ENCODE results near the gene TPPP2. TPM values are rescaled to one million over a fixed set of nuclear protein-coding genes. Genes with fewer than 3 reads are reported as not detected.

Gene TPPP2
- polyA plus RNA-seq, 1 donor from 2014 or later: not detected

GRCh38 chr14:21018286-21018685 lies 11.7 kb upstream of the TPPP2 start:
- Histone ChIP-seq H3K27ac (ENCODE audit: low read length) (no peak overlapping the region), H3K27me3 (ENCODE audit: insufficient read depth, low read depth, low read length) (no peaks in the 10 kb centered on the region), H3K4me3 (ENCODE audit: low read length) (no peak overlapping the region), H3K9ac (ENCODE audit: low read length) (no peak overlapping the region), H4K20me1 (ENCODE audit: insufficient read depth) (no peaks in the 10 kb centered on the region), H3F3A (ENCODE audit: insufficient read depth, low read length, poor library complexity, severe bottlenecking) (no peaks in the 10 kb centered on the region), H2AFZ (ENCODE audit: low read depth, low read length) (no peak overlapping the region), H3K9me3 (ENCODE audit: low read length) (no peaks in the 10 kb centered on the region), H3K4me2 (ENCODE audit: low read length) (no peak overlapping the region), H3K79me2 (replicated peaks; ENCODE audit: insufficient read depth, low read length) (no peaks in the 10 kb centered on the region), H3K9me2 (ENCODE audit: insufficient read depth, low read length) (no peaks in the 10 kb centered on the region), H3K36me3 (ENCODE audit: insufficient read depth, low read length) (no peaks in the 10 kb centered on the region)
- TF ChIP-seq RAD21 (conservative IDR thresholded peaks at IDR 0.05): no peak
- TF ChIP-seq EP300 (conservative IDR thresholded peaks at IDR 0.05; ENCODE audit: poor library complexity, severe bottlenecking): no peak
- TF ChIP-seq REST (IDR thresholded peaks at IDR 0.05; ENCODE audit: borderline replicate concordance): no peak
- TF ChIP-seq CTCF (IDR thresholded peaks at IDR 0.05; ENCODE audit: poor library complexity, severe bottlenecking): no peak
- no peak for TF ChIP-seq POLR2AphosphoS5 (IDR thresholded peaks at IDR 0.05)
- TF ChIP-seq EZH2 (IDR thresholded peaks at IDR 0.05; ENCODE audit: borderline replicate concordance, insufficient read depth, low read length, poor library complexity, severe bottlenecking): no peak
- no peak for TF ChIP-seq MXI1 (conservative IDR thresholded peaks at IDR 0.05; ENCODE audit: poor library complexity, severe bottlenecking)
- TF ChIP-seq TAF1 (IDR thresholded peaks at IDR 0.05; ENCODE audit: low read depth): no peak
- TF ChIP-seq SMC3 (conservative IDR thresholded peaks at IDR 0.05; ENCODE audit: poor library complexity): no peak

- H3K36me3 ChIP-seq (ENCODE audit: insufficient read depth, low read length): no peaks in the 10 kb centered on the region
- no peak overlapping the region for H3K27ac ChIP-seq (ENCODE audit: low read length)
Observed at GRCh38 chr14:21018781-21019180, 11.2 kb upstream of the TPPP2 start.

More at GRCh38 chr14:21018781-21019180, 11.2 kb upstream of the TPPP2 start:
- Histone ChIP-seq H2AFZ (ENCODE audit: low read depth, low read length) (no peak overlapping the region), H3K9ac (ENCODE audit: low read length) (no peak overlapping the region), H3K9me3 (ENCODE audit: low read length) (no peaks in the 10 kb centered on the region), H3K79me2 (replicated peaks; ENCODE audit: insufficient read depth, low read length) (no peaks in the 10 kb centered on the region), H3K27me3 (ENCODE audit: insufficient read depth, low read depth, low read length) (peaks cover 5% of the 10 kb centered on the region), H3K4me3 (ENCODE audit: low read length) (no peak overlapping the region), H3K9me2 (ENCODE audit: insufficient read depth, low read length) (no peaks in the 10 kb centered on the region), H3K4me2 (ENCODE audit: low read length) (no peak overlapping the region), H3F3A (ENCODE audit: insufficient read depth, low read length, poor library complexity, severe bottlenecking) (no peaks in the 10 kb centered on the region), H4K20me1 (ENCODE audit: insufficient read depth) (no peaks in the 10 kb centered on the region)
- TF ChIP-seq MXI1 (conservative IDR thresholded peaks at IDR 0.05; ENCODE audit: poor library complexity, severe bottlenecking): no peak
- TF ChIP-seq TAF1 (IDR thresholded peaks at IDR 0.05; ENCODE audit: low read depth): no peak
- no peak for TF ChIP-seq CTCF (IDR thresholded peaks at IDR 0.05; ENCODE audit: poor library complexity, severe bottlenecking)
- no peak for TF ChIP-seq RAD21 (conservative IDR thresholded peaks at IDR 0.05)
- TF ChIP-seq POLR2AphosphoS5 (IDR thresholded peaks at IDR 0.05): no peak
- no peak for TF ChIP-seq REST (IDR thresholded peaks at IDR 0.05; ENCODE audit: borderline replicate concordance)
- no peak for TF ChIP-seq EP300 (conservative IDR thresholded peaks at IDR 0.05; ENCODE audit: poor library complexity, severe bottlenecking)
- TF ChIP-seq SMC3 (conservative IDR thresholded peaks at IDR 0.05; ENCODE audit: poor library complexity): no peak
- no peak for TF ChIP-seq EZH2 (IDR thresholded peaks at IDR 0.05; ENCODE audit: borderline replicate concordance, insufficient read depth, low read length, poor library complexity, severe bottlenecking)

All from neural cell (in vitro differentiated cells).